Hematopoietic multipotent progenitor cell treated with erythropoietin and hydrocortisone succinate and interleukin-3 and kit ligand, for 15 days (in vitro differentiated cells): ENCODE measurements around the gene ANKRD40CL.
"Not testable (repeated sequence)": the region's sequence is repeated elsewhere in the genome, so short reads cannot be mapped to it uniquely, and the experiment has no call there.

Experiments
- DNase-seq: peaks from one replicate; pipeline ENCODE4 v3.0.0-alpha.2; 2015; ENCODE audit warnings: low spot score

The ANKRD40CL gene

GRCh38 chr17:50762177-50762576, 5.1 kb downstream of the ANKRD40CL start:
- no peak for DNase-seq

- DNase-seq: no peak
Observed at GRCh38 chr17:50758989-50759544, 8.3 kb downstream of the ANKRD40CL start.

DNA sequence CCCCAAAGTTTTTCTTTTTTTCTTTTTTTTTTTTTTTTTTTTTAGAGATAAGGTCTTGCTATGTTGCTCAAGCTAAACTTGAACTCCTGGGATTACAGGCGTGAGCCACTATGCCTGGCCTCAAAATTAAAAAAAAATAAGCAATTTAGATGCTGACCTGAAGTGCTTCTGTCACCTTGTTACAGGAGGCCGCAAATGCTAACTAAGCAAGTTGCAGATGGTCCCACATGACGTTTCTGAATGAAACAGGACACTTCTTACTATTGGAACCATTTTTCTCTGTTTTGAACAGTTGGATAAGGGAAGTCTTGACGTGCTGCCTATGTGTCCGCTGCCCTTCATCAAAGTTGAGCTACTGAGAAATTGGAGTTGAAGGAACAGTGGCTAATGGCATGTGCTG, 8.8 kb downstream of the ANKRD40CL start:
- no peak for DNase-seq

GRCh38 chr17:50754521-50754920, 12.8 kb downstream of the ANKRD40CL start:
- DNase-seq: no peak

- DNase-seq: no peak
Observed at GRCh38 chr17:50749245-50749644, 18.1 kb downstream of the ANKRD40CL start.

DNA sequence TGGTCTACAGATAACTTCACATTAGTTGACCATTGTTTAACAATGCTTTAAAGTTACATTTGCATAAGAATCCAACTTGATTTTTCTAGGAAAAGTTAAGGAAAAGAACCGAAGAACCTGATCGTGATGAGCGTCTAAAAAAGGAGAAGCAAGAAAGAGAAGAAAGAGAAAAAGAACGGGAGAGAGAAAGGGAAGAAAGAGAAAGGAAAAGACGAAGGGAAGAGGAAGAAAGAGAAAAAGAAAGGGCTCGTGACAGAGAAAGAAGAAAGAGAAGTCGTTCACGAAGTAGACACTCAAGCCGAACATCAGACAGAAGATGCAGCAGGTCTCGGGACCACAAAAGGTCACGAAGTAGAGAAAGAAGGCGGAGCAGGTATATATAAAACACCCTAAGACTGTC, 21.7 kb downstream of the ANKRD40CL start:
- no peak for DNase-seq

- no peak for DNase-seq
Observed at GRCh38 chr17:50739098-50739497, 28.2 kb downstream of the ANKRD40CL start.

DNA sequence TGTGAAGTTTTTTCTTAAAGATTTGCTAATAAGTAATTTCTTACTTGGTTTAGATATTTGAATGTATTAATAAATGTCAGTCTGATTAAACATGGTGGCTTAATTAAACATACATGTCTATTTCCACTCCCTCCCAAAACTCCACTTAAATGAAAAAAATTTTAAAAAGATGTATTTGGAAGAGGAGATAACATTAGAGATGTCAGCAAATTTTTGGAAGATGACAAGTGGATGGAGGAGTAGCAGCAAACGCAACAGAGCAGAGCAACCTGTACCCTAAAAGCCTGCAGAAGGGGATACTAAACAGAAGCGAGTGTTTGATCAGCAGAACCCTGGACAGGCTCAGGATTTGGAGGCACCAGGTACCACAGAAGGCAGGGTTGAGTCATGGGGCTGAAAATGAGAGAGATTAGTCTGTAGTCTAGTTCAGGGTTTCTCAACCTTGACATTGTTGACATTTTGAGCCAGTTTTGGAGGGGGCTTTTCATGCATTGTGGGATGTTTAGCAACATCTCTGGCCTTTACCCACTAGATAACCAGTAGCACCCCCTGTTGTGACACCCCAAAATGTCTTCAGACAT, 30.1 kb downstream of the ANKRD40CL start:
- no peak for DNase-seq

DNA sequence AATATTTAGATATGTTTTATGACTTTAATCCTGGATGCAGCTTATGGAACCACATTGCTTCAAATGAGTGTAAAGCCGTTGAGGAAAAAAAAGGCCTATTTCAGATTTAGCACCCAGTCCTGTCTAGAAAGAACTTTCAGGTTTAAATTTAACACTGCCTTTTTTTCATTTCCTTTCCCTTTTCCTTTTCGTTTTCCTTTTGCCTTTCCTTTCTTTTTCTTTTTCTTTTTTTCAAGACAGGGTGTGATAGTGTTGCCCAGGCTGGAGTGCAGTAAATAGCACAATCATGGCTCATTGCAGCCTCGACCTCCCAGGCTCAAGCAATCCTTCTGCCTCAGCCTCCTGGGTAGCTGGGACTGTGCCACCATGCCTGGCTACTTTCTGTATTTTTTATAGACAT, 32.0 kb downstream of the ANKRD40CL start:
- DNase-seq: no peak

DNA sequence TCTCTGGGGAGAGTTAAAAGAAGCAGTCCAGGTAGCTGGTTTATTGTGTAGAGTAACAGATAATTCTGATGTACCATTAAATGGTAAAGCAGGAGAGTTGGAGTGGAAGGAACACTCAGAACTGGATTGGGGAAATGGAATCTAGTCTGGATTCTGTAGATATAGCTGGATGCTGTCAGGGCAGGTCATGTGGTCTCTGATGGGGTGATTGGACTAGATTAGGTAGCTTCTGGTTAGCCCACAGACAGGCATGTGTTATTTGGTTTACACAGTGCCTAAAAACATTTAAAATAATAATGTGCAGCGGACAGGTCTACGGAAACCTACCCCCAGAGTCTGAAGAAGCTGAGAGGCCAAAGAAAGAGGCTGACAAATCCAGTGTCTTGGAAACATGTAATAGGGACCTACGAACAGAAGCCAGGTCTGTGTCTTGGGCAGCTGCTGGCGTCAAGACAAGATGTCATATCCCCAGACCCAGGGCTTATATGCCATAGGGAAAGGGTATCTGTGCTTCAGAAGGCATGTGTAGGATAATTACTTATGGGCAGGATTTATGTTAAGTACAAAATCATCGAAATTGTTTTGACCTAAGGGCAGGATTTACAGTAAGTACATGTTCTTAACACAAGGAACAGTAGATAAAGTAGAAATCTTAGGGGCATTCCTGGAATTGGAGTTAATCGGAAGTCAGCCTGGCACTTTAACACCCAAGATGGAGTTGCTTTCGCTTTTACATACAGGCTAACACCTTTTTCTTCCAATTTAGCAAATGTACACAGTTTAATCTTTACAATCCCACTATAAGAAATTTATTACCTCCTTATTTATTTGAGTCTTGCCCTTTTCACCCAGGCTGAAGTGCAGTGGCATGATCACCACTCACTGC, 35.5 kb downstream of the ANKRD40CL start:
- peak; percentile 69 for DNase-seq

DNA sequence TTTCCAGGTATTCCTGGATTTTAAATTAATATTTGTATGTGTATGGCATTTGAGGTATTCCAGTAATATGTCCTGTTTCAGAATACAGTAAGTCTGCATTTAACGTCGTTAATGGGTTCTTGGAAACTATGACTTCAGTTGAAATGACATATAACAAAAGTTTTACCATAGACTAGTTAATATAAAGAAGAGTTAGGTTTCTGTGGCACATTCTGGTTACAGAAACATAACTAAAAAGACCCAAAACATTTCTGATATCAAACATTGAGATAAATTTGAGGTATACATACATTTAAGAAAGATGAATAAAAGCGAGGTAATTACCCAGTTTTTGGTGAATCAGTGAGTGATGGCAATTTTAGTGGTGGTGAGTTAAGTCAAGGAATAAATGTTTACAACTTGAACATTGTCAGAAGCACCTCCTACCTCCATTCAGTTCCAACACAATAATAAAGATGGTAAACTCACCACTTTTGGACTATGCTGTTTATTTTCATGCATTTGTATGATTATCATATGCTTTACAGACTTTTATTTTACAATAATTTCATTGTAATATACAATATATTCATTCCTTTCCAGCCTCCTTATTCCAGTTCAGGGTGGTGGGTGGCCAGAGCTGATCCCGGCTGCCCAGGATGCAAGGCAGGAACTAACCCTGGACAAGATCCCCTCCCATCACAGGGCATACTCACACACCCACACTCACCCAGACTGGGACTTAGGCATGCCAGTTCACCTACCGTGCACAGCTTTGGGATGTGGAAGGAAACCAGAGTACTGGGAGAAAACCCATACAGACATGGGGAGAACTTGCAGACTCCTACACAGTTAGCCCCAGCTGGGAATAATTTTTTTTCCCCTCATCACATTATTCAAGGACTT, 38.2 kb downstream of the ANKRD40CL start:
- no peak for DNase-seq

GRCh38 chr17:50728112-50728429, 39.2 kb downstream of the ANKRD40CL start:
- DNase-seq: no peak

DNA sequence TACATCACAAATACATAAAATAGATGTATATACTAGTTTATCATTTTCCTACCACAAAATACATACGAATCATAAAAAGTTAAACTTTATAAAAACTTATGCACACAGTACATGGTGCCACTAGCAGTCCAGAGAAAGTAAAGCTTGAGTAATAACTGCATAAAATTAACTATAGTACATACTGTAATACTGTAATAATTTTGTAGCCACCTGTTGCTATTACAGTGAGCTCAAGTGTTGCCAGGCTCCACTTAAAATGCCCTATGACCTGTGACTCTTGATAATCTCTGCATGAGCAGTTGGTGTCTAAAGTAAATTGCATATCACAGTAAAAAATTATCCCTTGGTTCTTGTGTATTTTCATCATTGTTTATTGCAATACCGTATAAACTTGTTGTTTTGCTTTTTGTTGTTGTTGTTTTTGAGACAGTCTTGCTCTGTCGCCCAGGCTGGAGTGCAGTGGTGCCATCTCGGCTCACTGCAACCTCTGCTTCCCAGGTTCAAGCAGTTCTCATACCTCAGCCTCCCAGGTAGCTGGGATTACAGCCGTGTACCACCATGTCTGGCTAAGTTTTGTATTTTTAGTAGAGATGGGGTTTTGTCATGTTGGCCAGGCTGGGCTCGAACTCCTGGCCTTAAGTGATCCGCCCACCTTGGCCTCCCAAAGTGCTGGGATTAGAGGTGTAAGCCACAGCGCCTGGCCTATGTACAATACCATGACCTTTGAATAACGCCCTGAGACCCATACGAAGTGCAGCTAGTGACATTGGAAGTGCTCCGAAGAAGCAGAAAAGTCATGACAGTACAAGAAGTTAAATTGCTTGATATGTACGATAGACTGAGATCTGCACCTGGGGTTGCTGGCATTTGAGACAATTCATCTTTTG, 41.3 kb downstream of the ANKRD40CL start:
- DNase-seq: no peak

DNA sequence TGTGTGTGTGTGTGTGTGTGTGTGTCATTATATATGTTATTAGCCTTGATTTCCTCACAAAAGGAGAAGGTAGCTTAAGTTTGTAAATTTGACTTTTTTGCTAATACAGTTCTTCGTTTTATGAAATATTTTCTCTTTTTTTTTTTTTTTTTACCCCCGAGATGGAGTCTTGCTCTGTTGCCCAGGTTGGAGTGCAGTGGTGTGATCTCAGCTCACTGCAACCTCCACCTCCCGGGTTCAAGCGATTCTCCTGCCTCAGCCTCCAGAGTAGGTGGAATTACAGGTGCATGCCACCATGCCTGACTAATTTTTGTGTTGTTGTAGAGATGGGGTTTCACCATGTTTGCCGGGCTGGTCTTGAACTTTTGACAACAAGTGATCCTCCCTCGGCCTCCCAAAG, 42.7 kb downstream of the ANKRD40CL start:
- not testable (repeated sequence) for DNase-seq

DNA sequence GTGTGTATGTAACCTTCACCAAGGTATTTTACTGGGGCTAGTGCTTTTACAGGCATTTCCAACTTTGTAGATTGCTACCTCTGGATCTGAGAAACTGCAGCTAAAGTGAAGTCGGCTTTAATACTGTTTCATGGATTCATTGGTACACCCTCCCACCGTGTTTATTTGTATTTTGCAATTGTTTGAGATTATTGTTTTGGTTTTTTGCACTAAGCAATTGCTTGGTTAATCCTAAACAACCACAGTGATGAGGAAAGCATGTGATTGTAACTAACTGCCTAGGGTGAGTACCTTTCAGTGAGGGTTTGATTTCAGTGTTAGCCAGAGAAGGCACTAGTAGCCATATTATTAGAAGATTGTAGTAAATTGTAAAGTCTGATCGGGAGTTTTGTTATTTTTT, 44.6 kb downstream of the ANKRD40CL start:
- no peak for DNase-seq

GRCh38 chr17:50721194-50722010, 45.9 kb downstream of the ANKRD40CL start:
- DNase-seq: peak; percentile 59

GRCh38 chr17:50719924-50720794, 47.2 kb downstream of the ANKRD40CL start:
- DNase-seq: peak; percentile 34

DNA sequence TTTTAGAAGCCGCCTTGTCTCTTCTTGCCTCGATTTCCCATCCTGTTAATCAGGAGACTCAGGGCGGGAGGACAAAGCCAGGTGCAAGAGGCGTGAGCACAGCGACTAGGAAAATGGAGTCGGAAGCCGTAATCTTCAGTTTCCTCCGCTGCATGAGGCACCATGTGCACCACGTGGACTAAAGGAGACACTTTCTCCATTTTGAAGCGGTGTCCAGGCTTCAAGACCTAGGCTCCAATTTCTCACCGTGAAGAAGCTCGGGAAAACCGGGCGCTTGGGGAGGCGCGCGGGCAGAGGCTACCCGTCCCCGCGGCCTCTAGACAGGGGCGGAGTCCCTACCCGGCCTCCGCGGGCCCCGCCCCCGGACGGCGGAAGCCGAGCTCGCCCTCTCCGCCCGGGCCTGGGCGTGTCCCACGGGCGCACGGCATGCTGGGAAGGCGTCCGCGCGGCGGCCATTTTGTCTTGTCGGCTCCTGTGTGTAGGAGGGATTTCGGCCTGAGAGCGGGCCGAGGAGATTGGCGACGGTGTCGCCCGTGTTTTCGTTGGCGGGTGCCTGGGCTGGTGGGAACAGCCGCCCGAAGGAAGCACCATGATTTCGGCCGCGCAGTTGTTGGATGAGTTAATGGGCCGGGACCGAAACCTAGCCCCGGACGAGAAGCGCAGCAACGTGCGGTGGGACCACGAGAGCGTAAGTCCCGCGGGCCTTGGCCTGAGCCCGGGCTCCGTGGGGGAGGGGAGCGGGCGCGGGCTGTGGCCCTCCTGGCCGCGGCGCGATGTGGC, 48.0 kb downstream of the ANKRD40CL start, which contains the start of gene LUC7L3:
Gene LUC7L3, plus strand, starts transcription at position 460 of the 780 bp plus-strand sequence. Its CDS starts 130 bp downstream, at position 590.
- DNase-seq: peak; percentile 96

GRCh38 chr17:50715471-50715870, 51.8 kb downstream of the ANKRD40CL start:
- no peak for DNase-seq
